Effector memory CD4-positive, alpha-beta T cell (primary cell): Measurements from ENCODE around the gene SLC39A9.

ENCODE experiments used
- DNase-seq, 3 donors: peaks; one replicate each; pipeline ENCODE4 v3.0.0-alpha.2; 2020
- H3K27ac ChIP-seq: 2 replicates; pipeline ENCODE4 v1.7.0; 2013; ENCODE audit warnings: mild to moderate bottlenecking, low read length, moderate library complexity; ENCODE audit not compliant: insufficient read depth, poor library complexity, severe bottlenecking
- H3K27me3 ChIP-seq: replicated peaks from 2 replicates; pipeline ENCODE4 v1.7.0; 2013; ENCODE audit warnings: mild to moderate bottlenecking, low read length; ENCODE audit not compliant: insufficient read depth, control insufficient read depth, poor library complexity, severe bottlenecking
- H3K36me3 ChIP-seq: 2 replicates; pipeline ENCODE4 v1.7.0; 2013; ENCODE audit warnings: mild to moderate bottlenecking, low read length, moderate library complexity; ENCODE audit not compliant: control insufficient read depth, insufficient read depth
- H3K4me1 ChIP-seq: 2 replicates; pipeline ENCODE4 v1.7.0; 2013; ENCODE audit warnings: low read length, mild to moderate bottlenecking; ENCODE audit not compliant: control insufficient read depth, insufficient read depth, poor library complexity, severe bottlenecking
- H3K4me3 ChIP-seq: 2 replicates; pipeline ENCODE4 v1.7.0; 2013; ENCODE audit warnings: low read length, low read depth, mild to moderate bottlenecking; ENCODE audit not compliant: insufficient read depth, poor library complexity, severe bottlenecking
- H3K9me3 ChIP-seq: 2 replicates; pipeline ENCODE4 v1.7.0; 2013; ENCODE audit warnings: mild to moderate bottlenecking, low read length, moderate library complexity; ENCODE audit not compliant: control insufficient read depth

The SLC39A9 gene

GRCh38 chr14:69504775-69505174 lies 106.3 kb downstream of the SLC39A9 start:
- Histone ChIP-seq H3K4me3 (no peak overlapping the region), H3K27ac (no peak overlapping the region), H3K27me3 (no peaks in the 10 kb centered on the region), H3K36me3 (no peaks in the 10 kb centered on the region), H3K9me3 (no peaks in the 10 kb centered on the region), H3K4me1 (no peaks in the 10 kb centered on the region)
- DNase-seq: no peak

- Histone ChIP-seq H3K27me3 (no peaks in the 10 kb centered on the region), H3K36me3 (no peaks in the 10 kb centered on the region), H3K27ac (no peak overlapping the region), H3K9me3 (no peaks in the 10 kb centered on the region), H3K4me3 (no peak overlapping the region), H3K4me1 (no peaks in the 10 kb centered on the region)
- no peak for DNase-seq
These were observed 107.1 kb downstream of the SLC39A9 start for GRCh38 chr14:69505338-69506240.

GRCh38 chr14:69506241-69506595 lies 107.7 kb downstream of the SLC39A9 start:
- Histone ChIP-seq H3K36me3 (no peaks in the 10 kb centered on the region), H3K27me3 (no peaks in the 10 kb centered on the region), H3K4me3 (no peak overlapping the region)

More at GRCh38 chr14:69506241-69506595, 107.7 kb downstream of the SLC39A9 start:
- H3K9me3 ChIP-seq: no peaks in the 10 kb centered on the region
- no peak for DNase-seq
- no peak overlapping the region for H3K27ac ChIP-seq
- H3K4me1 ChIP-seq: no peaks in the 10 kb centered on the region
